WTC11 (cell line): ENCODE measurements around the gene PHKG2. TPM values are rescaled to one million over a fixed set of nuclear protein-coding genes. Genes with fewer than 3 reads are reported as not detected.

Experiments
- ATAC-seq: fragments of 200-7000 bp; cut with Tn5 transposase; 2 replicates; pipeline ENCODE4 v1.10.0; 2021; ENCODE audit warnings: mild to moderate bottlenecking, moderate library complexity
- CTCF ChIA-PET: fragments of 300-600 bp; sonication (Branson Sonifier 250); formaldehyde crosslinking; loops from one replicate; lab custom pipeline; 2021; ENCODE audit warnings: antibody characterized with exemption; lab: Charles Lee
- POLR2A ChIA-PET: fragments of 350-600 bp; sonication (Branson Sonifier 250); formaldehyde crosslinking; loops from one replicate; lab custom pipeline; 2021; ENCODE audit warnings: antibody characterized with exemption; lab: Charles Lee
- DNase-seq: peaks from one replicate; pipeline ENCODE4 v3.0.0; 2021; ENCODE audit warnings: low spot score
- H3K27ac Mint-ChIP-seq: 2 replicates; pipeline ENCODE4 v1.8.0; 2021; ENCODE audit warnings: mixed read lengths
- H3K27me3 Mint-ChIP-seq: 2 replicates; pipeline ENCODE4 v1.8.0; 2021; ENCODE audit warnings: low read depth, mild to moderate bottlenecking, moderate library complexity, mixed read lengths
- H3K36me3 Mint-ChIP-seq: 2 replicates; pipeline ENCODE4 v1.8.0; 2021; ENCODE audit warnings: mixed read lengths
- H3K4me1 Mint-ChIP-seq: 2 replicates; pipeline ENCODE4 v1.8.0; 2022; ENCODE audit warnings: mixed read lengths
- H3K4me3 Mint-ChIP-seq: 2 replicates; pipeline ENCODE4 v1.8.0; 2021; ENCODE audit warnings: mild to moderate bottlenecking, moderate library complexity, mixed read lengths
- H3K9me3 Mint-ChIP-seq: 2 replicates; pipeline ENCODE4 v1.8.0; 2021; ENCODE audit warnings: mixed read lengths
- ATF6 ChIP-seq: sonication (generic); formaldehyde crosslinking; IDR thresholded peaks from 2 replicates; pipeline ENCODE4 v1.8.1; 2023; ENCODE audit warnings: mild to moderate bottlenecking, missing genetic modification reagents
- CDX4 ChIP-seq: fragments of 250-450 bp; sonication (Bioruptor Pico); IDR thresholded peaks from 2 replicates; pipeline ENCODE4 v1.9.0; 2021; ENCODE audit warnings: moderate library complexity, mild to moderate bottlenecking, inconsistent platforms, borderline replicate concordance
- E2F5 ChIP-seq: sonication (generic); formaldehyde crosslinking; IDR thresholded peaks from 2 replicates; pipeline ENCODE4 v1.8.1; 2022; ENCODE audit warnings: mild to moderate bottlenecking, moderate library complexity, missing genetic modification reagents
- EMX1 ChIP-seq: fragments of 250-450 bp; sonication (Bioruptor Pico); IDR thresholded peaks from 2 replicates; pipeline ENCODE4 v1.8.0; 2021; ENCODE audit warnings: mild to moderate bottlenecking
- ETV6 ChIP-seq: sonication (generic); formaldehyde crosslinking; IDR thresholded peaks from 2 replicates; pipeline ENCODE4 v1.8.1; 2022; ENCODE audit warnings: mild to moderate bottlenecking, missing genetic modification reagents
- FOXP1 ChIP-seq: sonication (generic); formaldehyde crosslinking; IDR thresholded peaks from 2 replicates; pipeline ENCODE4 v1.8.0; 2022; ENCODE audit warnings: missing genetic modification reagents, mild to moderate bottlenecking, moderate library complexity, borderline replicate concordance
- FOXP4 ChIP-seq: sonication (generic); formaldehyde crosslinking; IDR thresholded peaks from 2 replicates; pipeline ENCODE4 v1.8.0; 2022; ENCODE audit warnings: mild to moderate bottlenecking, missing genetic modification reagents
- GRHL2 ChIP-seq: fragments of 250-450 bp; sonication (Bioruptor Pico); IDR thresholded peaks from 2 replicates; pipeline ENCODE4 v1.8.0; 2022; ENCODE audit warnings: mild to moderate bottlenecking, moderate library complexity; ENCODE audit not compliant: insufficient replicate concordance, severe bottlenecking
- HMGXB4 ChIP-seq: sonication (generic); formaldehyde crosslinking; IDR thresholded peaks from 2 replicates; pipeline ENCODE4 v1.8.1; 2023; ENCODE audit warnings: mild to moderate bottlenecking, moderate library complexity, missing genetic modification reagents
- IRF2 ChIP-seq: sonication (generic); formaldehyde crosslinking; IDR thresholded peaks from 2 replicates; pipeline ENCODE4 v1.8.0; 2022; ENCODE audit warnings: low read depth, missing genetic modification reagents, borderline replicate concordance
- NFYB ChIP-seq: sonication (generic); formaldehyde crosslinking; conservative IDR thresholded peaks from 2 replicates; pipeline ENCODE4 v1.8.0; 2022; ENCODE audit warnings: low read depth, missing genetic modification reagents
- NR2C2 ChIP-seq: sonication (generic); formaldehyde crosslinking; IDR thresholded peaks from 2 replicates; pipeline ENCODE4 v1.8.0; 2022; ENCODE audit warnings: mild to moderate bottlenecking, missing genetic modification reagents
- RORB ChIP-seq: fragments of 250-450 bp; sonication (Bioruptor Pico); IDR thresholded peaks from 2 replicates; pipeline ENCODE4 v1.9.0; 2021; ENCODE audit warnings: mild to moderate bottlenecking
- SOX15 ChIP-seq: fragments of 250-450 bp; sonication (Bioruptor Pico); IDR thresholded peaks from 2 replicates; pipeline ENCODE4 v1.9.0; 2021; ENCODE audit warnings: mild to moderate bottlenecking
- USF1 ChIP-seq: sonication (generic); formaldehyde crosslinking; IDR thresholded peaks from 2 replicates; pipeline ENCODE4 v1.8.0; 2022; ENCODE audit warnings: mild to moderate bottlenecking, missing genetic modification reagents
- ZBTB43 ChIP-seq: sonication (generic); formaldehyde crosslinking; IDR thresholded peaks from 2 replicates; pipeline ENCODE4 v1.8.1; 2023; ENCODE audit warnings: mild to moderate bottlenecking, missing genetic modification reagents
- ZNF138 ChIP-seq: sonication (generic); formaldehyde crosslinking; conservative IDR thresholded peaks from 2 replicates; pipeline ENCODE4 v1.8.1; 2022; ENCODE audit warnings: mild to moderate bottlenecking, moderate library complexity, missing genetic modification reagents
- ZNF263 ChIP-seq: sonication (generic); formaldehyde crosslinking; IDR thresholded peaks from 2 replicates; pipeline ENCODE4 v1.8.1; 2022; ENCODE audit warnings: low read depth, mild to moderate bottlenecking, moderate library complexity, missing genetic modification reagents
- total RNA-seq: library from RNA; stranded (reverse); gene quantifications from 3 replicates; pipeline ENCODE4 v1.2.3, GENCODE V29; 2021
- TF ChIP-seq, protein P1 (sequence below): fragments of 200-600 bp; IDR thresholded peaks from 2 replicates; pipeline ENCODE4 v1.8.0; 2022; ENCODE audit warnings: antibody characterized with exemption

Gene PHKG2
- total RNA-seq, 1 experiment from 2014 or later, result 50.5 TPM

- TF ChIP-seq FOXP4 (CRISPR knock-in tag) (peak; percentile 54), ATF6 (no peak), RORB (CRISPR knock-in tag) (no peak), ZNF263 (CRISPR knock-in tag) (no peak), HMGXB4 (no peak), GRHL2 (CRISPR knock-in tag) (no peak), EMX1 (CRISPR knock-in tag) (no peak), NFYB (CRISPR knock-in tag) (peak; percentile 78), SOX15 (CRISPR knock-in tag) (no peak), NR2C2 (CRISPR knock-in tag) (no peak), CDX4 (no peak), FOXP1 (CRISPR knock-in tag) (no peak), ZBTB43 (CRISPR knock-in tag) (no peak)
- TF ChIP-seq, protein P1, sequence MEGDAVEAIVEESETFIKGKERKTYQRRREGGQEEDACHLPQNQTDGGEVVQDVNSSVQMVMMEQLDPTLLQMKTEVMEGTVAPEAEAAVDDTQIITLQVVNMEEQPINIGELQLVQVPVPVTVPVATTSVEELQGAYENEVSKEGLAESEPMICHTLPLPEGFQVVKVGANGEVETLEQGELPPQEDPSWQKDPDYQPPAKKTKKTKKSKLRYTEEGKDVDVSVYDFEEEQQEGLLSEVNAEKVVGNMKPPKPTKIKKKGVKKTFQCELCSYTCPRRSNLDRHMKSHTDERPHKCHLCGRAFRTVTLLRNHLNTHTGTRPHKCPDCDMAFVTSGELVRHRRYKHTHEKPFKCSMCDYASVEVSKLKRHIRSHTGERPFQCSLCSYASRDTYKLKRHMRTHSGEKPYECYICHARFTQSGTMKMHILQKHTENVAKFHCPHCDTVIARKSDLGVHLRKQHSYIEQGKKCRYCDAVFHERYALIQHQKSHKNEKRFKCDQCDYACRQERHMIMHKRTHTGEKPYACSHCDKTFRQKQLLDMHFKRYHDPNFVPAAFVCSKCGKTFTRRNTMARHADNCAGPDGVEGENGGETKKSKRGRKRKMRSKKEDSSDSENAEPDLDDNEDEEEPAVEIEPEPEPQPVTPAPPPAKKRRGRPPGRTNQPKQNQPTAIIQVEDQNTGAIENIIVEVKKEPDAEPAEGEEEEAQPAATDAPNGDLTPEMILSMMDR, result no peak
Measured at GRCh38 chr16:30747799-30748633, at the start of gene PHKG2 (continued).

- peaks cover 14% of the 10 kb centered on the region for H3K4me1 Mint-ChIP-seq
- POLR2A ChIA-PET, result interaction anchor here (1.3 kb wide), 2 partner anchors 21 to 40 kb away, joined by 3 read pairs; partner anchors contain the start of gene FBRS
- H3K4me3 Mint-ChIP-seq, result peak within 1 kb of the TSS; percentile 95
- TF ChIP-seq IRF2 (CRISPR knock-in tag) (no peak), ETV6 (CRISPR knock-in tag) (0 out of 2 replicates have a peak, but pooled peaks have one; percentile 22), USF1 (CRISPR knock-in tag) (no peak; the same call in 1 of the 2 replicates), ZNF138 (no peak), ATF6 (no peak), E2F5 (0 out of 2 replicates have a peak, but pooled peaks have one; percentile 7)
Measured at GRCh38 chr16:30698816-30699614, 49.2 kb upstream of the PHKG2 start, which contains the start of gene SRCAP. Gene SRCAP (plus strand): TSS chr16:30699171. CDS start chr16:30700825, 1,654 bp downstream.

More at GRCh38 chr16:30698816-30699614, 49.2 kb upstream of the PHKG2 start, which contains the start of gene SRCAP:
- DNase-seq, result peak; percentile 82
- Mint-ChIP-seq H3K36me3 (peaks cover 26% of the 10 kb centered on the region), H3K9me3 (no peaks in the 10 kb centered on the region), H3K27me3 (peaks cover 42% of the 10 kb centered on the region), H3K27ac (peak within 1 kb of the TSS; percentile 100)
- ATAC-seq, result peak; percentile 20
- CTCF ChIA-PET, result no interaction called here
